ENCODE results near the gene GCNT3.
"Not testable (repeated sequence)": the region's sequence is repeated elsewhere in the genome, so short reads cannot be mapped to it uniquely, and the experiment has no call there.

Gene GCNT3

DNA sequence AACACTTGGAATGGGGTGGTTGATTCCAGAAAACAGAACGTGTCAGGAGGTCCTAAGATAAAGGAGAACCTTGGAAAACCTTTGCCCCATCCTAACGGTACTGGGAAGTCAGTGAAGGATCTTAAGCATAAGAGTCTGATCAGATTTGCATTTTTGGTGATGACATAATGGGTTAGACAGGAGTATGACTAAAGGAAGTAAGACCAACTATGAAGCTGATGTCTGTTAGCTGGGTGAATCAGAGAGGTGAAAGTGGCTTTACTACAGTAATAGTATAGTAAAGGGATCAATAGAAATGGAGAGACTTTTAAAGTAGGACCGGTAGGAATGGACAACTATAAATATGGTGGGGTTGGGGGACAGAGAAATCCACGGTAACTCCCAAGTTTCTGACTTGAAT lies 33.2 kb downstream of the GCNT3 start:
- Histone ChIP-seq H3K4me1 (peaks cover 24% of the 10 kb centered on the region), H3K36me3 (replicated peaks) (peaks cover 38% of the 10 kb centered on the region), H3K27me3 (ENCODE audit: low read depth) (no peaks in the 10 kb centered on the region), H3K4me3 (no peak overlapping the region), H3K9me3 (no peaks in the 10 kb centered on the region)
- in situ Hi-C loops (cut with MboI; ENCODE audit: low sequenced_read_pairs) = no loop called here
- no peak for DNase-seq (ENCODE audit: low spot score in 2 of 2)

DNA sequence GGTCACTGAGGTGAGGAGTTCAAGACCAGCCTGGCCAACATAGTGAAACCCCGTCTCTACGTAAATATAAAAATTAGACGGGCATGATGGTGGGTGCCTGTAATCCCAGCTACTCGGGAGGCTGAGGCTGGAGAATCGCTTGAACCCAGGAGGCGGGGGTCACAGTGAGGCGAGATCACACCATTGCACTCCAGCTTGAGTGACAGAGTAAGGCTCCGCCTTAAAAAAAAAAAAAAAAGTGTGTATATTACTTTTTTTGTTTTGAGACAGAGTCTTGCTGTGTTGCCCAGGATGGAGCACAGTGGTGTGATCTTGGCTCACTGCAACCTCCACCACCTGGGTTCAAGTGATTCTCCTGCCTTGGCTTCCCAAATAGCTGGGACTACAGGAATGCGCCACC lies 34.2 kb downstream of the GCNT3 start:
- DNase-seq (ENCODE audit: low spot score in 2 of 2); H3K4me3 ChIP-seq; H3K27me3 ChIP-seq (ENCODE audit: low read depth); in situ Hi-C loops (cut with MboI; ENCODE audit: low sequenced_read_pairs); H3K9me3 ChIP-seq: not testable (repeated sequence)
- H3K36me3 ChIP-seq (replicated peaks) = peaks cover 43% of the 10 kb centered on the region
- H3K4me1 ChIP-seq = peaks cover 24% of the 10 kb centered on the region

DNA sequence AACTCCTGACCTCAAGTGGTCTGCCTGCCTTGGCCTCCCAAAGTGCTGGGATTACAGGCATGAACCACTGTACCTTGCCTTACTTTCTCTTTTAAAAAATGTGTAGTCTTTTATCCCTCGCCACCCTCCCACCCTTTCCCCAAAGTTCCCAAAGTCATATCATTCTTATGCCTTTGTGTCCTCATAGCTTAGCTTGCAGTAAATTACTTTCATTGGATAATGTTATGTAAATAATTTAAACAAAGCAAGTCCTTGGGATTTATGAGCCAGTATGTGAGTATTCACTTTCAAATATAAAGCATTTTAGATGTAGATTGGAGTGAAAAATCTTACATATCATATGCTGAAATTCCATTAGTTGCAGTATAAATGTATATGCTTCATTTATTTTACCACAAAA lies 34.7 kb downstream of the GCNT3 start:
- peaks cover 44% of the 10 kb centered on the region for H3K36me3 ChIP-seq (replicated peaks)
- in situ Hi-C loops (cut with MboI; ENCODE audit: low sequenced_read_pairs) = no loop called here
- no peaks in the 10 kb centered on the region for H3K27me3 ChIP-seq (ENCODE audit: low read depth)
- no peak overlapping the region for H3K4me3 ChIP-seq
- no peaks in the 10 kb centered on the region for H3K9me3 ChIP-seq
- peak; percentile 68 to 91 for DNase-seq (ENCODE audit: low spot score in 2 of 2)
- peaks cover 24% of the 10 kb centered on the region for H3K4me1 ChIP-seq

DNA sequence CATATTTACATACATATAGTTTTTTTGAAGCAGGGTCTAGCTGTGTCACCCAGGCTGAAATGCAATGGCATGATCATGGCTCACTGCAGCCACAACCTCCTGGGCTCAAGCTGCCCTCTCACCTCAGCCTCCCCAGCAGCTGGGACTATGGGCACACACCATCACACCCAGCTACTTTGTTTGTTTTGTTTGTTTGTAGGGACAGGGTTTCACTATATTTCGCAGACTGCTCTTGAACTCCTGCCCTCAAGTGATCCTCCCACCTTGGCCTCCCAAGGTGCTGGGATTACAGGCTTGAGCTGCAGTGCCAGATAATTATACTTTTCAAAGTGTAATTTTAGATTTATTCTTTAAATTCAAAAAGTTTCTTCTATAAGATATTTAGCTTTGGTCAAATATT lies 35.5 kb downstream of the GCNT3 start:
- Histone ChIP-seq H3K4me1 (peaks cover 18% of the 10 kb centered on the region), H3K4me3 (no peak overlapping the region), H3K36me3 (replicated peaks) (peaks cover 43% of the 10 kb centered on the region), H3K27me3 (ENCODE audit: low read depth) (no peaks in the 10 kb centered on the region), H3K9me3 (peaks cover 3% of the 10 kb centered on the region; the same call in 1 of the 2 replicates)
- no peak for DNase-seq (ENCODE audit: low spot score in 2 of 2)
- in situ Hi-C loops (cut with MboI; ENCODE audit: low sequenced_read_pairs) = no loop called here

DNA sequence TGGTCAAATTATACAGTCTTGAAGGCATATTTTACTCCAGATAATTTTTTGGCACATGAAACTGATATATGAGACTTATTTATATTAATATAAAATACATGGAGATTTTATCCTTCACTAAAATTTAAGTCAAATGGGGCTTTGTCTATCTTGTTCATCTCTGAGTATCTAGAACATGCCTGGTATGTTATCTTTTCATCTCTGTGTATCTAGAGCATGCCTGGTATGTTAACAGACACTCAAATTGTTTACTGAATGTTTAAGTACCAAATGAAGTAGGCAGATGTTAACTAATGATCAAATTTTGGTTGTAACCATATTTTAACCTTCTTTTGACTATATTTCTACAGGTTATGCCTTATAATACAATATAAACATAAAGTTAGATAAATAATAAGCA lies 38.0 kb downstream of the GCNT3 start:
- Histone ChIP-seq H3K9me3 (peaks cover 7% of the 10 kb centered on the region; the same call in 1 of the 2 replicates), H3K4me1 (peaks cover 12% of the 10 kb centered on the region), H3K27me3 (ENCODE audit: low read depth) (no peaks in the 10 kb centered on the region), H3K4me3 (no peak overlapping the region), H3K36me3 (replicated peaks) (peaks cover 58% of the 10 kb centered on the region)
- no peak for DNase-seq (ENCODE audit: low spot score in 2 of 2)
- in situ Hi-C loops (cut with MboI; ENCODE audit: low sequenced_read_pairs) = no loop called here

DNA sequence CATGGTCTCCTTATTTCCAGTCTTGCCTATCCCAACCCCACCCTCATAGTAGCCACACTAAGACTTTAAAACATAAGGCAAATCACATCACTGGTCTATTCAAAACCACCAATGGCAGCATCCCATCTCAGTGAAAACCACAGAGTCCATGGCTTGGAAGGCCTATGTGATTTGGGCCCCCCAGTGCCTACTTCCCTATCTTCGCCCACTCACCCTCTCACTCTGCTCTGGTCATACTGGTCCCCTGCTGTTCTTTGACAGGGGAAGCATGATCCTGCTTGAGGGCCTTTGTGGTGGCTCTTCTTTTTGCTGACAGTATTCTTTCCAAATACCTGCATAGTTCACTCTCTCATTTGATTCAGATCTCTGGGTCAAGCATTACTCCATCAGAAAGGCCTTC lies 42.5 kb downstream of the GCNT3 start:
- in situ Hi-C loops (cut with MboI; ENCODE audit: low sequenced_read_pairs) = no loop called here
- peaks cover 6% of the 10 kb centered on the region for H3K4me1 ChIP-seq
- no peak overlapping the region for H3K4me3 ChIP-seq
- peaks cover 10% of the 10 kb centered on the region; the same call in 1 of the 2 replicates for H3K9me3 ChIP-seq
- H3K36me3 ChIP-seq (replicated peaks) = peaks cover 52% of the 10 kb centered on the region
- no peaks in the 10 kb centered on the region for H3K27me3 ChIP-seq (ENCODE audit: low read depth)
- DNase-seq (ENCODE audit: low spot score in 2 of 2) = no peak

DNA sequence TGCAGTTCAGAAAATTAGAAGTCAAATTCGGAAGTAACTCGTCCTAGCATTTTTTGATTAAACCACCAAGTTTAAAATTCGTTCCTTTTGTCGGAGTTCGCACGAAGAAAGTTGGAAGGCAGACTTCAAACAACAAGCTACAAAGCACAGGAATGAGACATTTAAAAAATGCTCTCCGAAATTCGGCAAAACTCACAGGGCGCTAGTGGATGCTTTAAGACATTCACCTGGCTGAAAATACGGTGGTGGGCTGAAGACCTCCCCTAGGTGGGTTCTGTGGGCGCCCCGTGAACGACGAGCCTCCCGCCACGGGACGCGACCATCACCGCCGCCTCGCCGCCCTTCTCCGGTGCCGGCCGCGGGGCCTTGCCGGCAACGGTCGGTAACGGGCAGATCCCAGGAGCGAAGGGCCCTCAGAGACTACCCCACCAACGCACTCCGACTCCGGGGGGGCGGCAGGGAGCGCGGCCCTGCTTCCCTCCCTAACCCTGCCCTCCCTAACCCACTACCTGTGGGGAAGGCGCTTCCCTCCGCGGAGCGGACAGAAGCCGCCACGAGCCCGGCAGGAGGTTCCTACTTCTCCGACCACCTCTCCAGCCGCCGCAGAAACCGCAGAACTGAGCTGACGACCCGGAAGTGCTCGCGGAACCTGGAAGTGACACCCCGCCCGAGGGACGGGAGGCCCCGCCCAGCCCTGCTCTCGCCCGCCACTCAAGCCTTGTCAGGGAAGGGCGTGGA lies 45.5 kb downstream of the GCNT3 start, which contains the start of gene GTF2A2:
TSS of gene GTF2A2 (minus strand) at position 619 of the 738 bp plus-strand sequence. CDS start 5,238 bp downstream, outside the sequence.
- peaks cover 40% of the 10 kb centered on the region for H3K36me3 ChIP-seq (replicated peaks)
- in situ Hi-C loops (cut with MboI; ENCODE audit: low sequenced_read_pairs) = no loop called here
- H3K27me3 ChIP-seq (ENCODE audit: low read depth) = no peaks in the 10 kb centered on the region
- peaks cover 6% of the 10 kb centered on the region for H3K4me1 ChIP-seq
- peak; percentile 92 to 98 for DNase-seq (ENCODE audit: low spot score in 2 of 2)
- H3K4me3 ChIP-seq = peak within 1 kb of the TSS; percentile 80
- peaks cover 7% of the 10 kb centered on the region; the same call in 1 of the 2 replicates for H3K9me3 ChIP-seq

DNA sequence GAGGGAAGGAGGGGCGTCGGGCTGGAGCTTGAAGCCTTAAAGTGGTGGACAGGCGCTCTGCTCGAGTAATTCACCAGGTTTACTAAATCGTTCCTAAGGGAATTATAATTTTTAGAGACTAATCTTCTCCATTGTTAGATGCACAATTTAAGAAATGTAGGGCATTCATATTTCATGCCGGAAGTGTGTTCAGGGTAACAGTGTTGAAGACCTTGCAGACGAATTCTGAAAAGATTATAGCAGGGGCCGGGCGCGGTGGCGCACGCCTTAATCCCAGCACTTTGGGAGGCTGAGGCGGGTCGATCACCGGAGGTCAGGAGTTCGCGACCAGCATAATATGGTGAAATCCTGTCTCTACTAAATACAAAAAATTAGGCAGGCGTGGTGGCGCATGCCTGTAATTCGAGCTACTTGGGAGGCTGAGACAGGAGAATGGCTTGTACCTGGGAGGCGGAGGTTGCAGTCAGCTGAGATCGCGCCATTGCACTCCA lies 46.1 kb downstream of the GCNT3 start:
- Histone ChIP-seq H3K4me1 (peaks cover 6% of the 10 kb centered on the region), H3K36me3 (replicated peaks) (peaks cover 39% of the 10 kb centered on the region), H3K4me3 (peak overlapping the region; percentile 80), H3K9me3 (peaks cover 4% of the 10 kb centered on the region; the same call in 1 of the 2 replicates), H3K27me3 (ENCODE audit: low read depth) (no peaks in the 10 kb centered on the region)
- in situ Hi-C loops (cut with MboI; ENCODE audit: low sequenced_read_pairs) = no loop called here
- no peak for DNase-seq (ENCODE audit: low spot score in 2 of 2)

DNA sequence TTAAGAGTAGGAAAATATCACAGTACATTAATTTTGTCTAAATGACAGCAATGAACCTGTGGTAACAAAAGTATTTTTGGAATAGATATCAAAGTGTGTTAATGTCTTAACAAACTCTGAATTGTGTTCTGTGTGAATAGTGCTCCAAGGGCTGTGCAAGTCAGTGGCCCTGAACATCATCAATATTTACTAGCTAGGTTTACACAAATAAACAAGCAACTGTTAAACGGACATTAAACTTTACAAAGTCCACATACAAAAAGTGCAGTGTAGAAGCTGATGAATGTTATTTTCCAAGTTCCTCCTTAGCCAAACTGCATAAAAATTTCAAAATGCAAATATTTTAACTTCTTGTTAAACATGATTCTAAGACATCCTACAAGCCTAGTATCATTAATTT lies 47.8 kb downstream of the GCNT3 start:
- Histone ChIP-seq H3K36me3 (replicated peaks) (peaks cover 41% of the 10 kb centered on the region), H3K4me3 (no peak overlapping the region), H3K27me3 (ENCODE audit: low read depth) (no peaks in the 10 kb centered on the region), H3K9me3 (0 out of 2 replicates have a peak, but pooled peaks cover 3% of the 10 kb centered on the region), H3K4me1 (peaks cover 6% of the 10 kb centered on the region)
- no peak for DNase-seq (ENCODE audit: low spot score in 2 of 2)
- in situ Hi-C loops (cut with MboI; ENCODE audit: low sequenced_read_pairs) = no loop called here

DNA sequence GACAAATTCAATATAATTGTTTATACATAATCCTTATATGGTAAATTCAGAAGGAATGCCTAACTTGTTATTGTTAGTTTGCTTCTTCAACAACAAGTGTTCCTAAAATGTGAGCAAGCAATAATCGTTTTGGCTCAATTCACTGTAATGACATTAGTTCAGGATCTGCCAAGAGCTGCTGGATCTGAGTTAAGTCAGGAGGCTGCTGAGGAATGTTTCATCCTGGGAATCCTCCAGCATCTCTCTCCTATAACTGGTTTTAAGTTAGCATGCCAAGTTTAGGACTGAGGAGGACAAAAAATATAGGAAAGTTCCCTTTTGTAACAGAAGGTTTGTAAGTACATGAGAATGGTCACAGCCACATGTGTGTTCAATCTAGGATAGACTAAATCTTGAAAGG lies 50.7 kb downstream of the GCNT3 start:
- 0 out of 2 replicates have a peak, but pooled peaks cover 3% of the 10 kb centered on the region for H3K9me3 ChIP-seq
- in situ Hi-C loops (cut with MboI; ENCODE audit: low sequenced_read_pairs) = no loop called here

DNA sequence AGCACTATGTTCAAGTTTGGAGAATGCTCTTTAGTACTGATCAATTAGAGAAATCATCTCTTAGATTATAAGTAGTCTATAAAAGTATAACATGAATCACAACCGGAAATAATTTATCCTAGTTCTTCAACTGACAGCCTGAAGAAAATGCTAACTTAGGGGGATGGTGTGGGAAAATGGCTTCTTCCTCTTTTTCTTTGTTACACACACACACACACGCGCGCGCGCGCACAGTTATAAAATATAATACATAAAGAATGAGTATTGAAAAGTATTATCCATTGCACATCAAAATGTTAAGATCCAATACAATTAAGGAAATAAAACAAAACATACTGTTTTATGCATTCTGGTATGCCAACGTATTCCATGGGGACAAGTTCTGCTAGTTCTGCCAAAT lies 57.0 kb downstream of the GCNT3 start:
- no peak overlapping the region for H3K4me3 ChIP-seq
- H3K4me1 ChIP-seq = no peaks in the 10 kb centered on the region
- no peak for DNase-seq (ENCODE audit: low spot score in 2 of 2)
- in situ Hi-C loops (cut with MboI; ENCODE audit: low sequenced_read_pairs) = no loop called here
- H3K27me3 ChIP-seq (ENCODE audit: low read depth) = no peaks in the 10 kb centered on the region
- no peaks in the 10 kb centered on the region for H3K9me3 ChIP-seq
- H3K36me3 ChIP-seq (replicated peaks) = peaks cover 57% of the 10 kb centered on the region

More for the DNA sequence above, 50.7 kb downstream of the GCNT3 start:
- H3K4me1 ChIP-seq = peaks cover 3% of the 10 kb centered on the region; the same call in 1 of the 2 replicates
- no peaks in the 10 kb centered on the region for H3K27me3 ChIP-seq (ENCODE audit: low read depth)
- no peak overlapping the region for H3K4me3 ChIP-seq
- DNase-seq (ENCODE audit: low spot score in 2 of 2) = no peak
- peaks cover 42% of the 10 kb centered on the region for H3K36me3 ChIP-seq (replicated peaks)
